Esophagus muscularis mucosa (tissue), 3 donors: ENCODE measurements around the gene COX7A1.

Source experiments
- POLR2A ChIP-seq: fragments of 450-650 bp; IDR thresholded peaks from one replicate; pipeline ENCODE4 v1.6.1; 2017; ENCODE audit warnings: antibody characterized with exemption, moderate library complexity, mild to moderate bottlenecking, low read depth
- POLR2AphosphoS5 ChIP-seq, 2 donors: sonication (generic); formaldehyde crosslinking; IDR thresholded peaks; one replicate each; pipeline ENCODE4 v1.6.1; 2017; ENCODE audit warnings: antibody characterized with exemption in 2 of 2
- TF ChIP-seq, protein P1 (sequence below), 3 experiments: fragments of 200-600 bp in 2 of 3; fragments of 450-650 bp in 1 of 3; sonication (generic) in 2 of 3; IDR thresholded peaks; one replicate each; pipeline ENCODE4 v1.5.1; 2017 to 2019; ENCODE audit warnings: antibody characterized with exemption in 3 of 3, mild to moderate bottlenecking in 2 of 3, moderate library complexity in 1 of 3

- TF ChIP-seq, protein P1, sequence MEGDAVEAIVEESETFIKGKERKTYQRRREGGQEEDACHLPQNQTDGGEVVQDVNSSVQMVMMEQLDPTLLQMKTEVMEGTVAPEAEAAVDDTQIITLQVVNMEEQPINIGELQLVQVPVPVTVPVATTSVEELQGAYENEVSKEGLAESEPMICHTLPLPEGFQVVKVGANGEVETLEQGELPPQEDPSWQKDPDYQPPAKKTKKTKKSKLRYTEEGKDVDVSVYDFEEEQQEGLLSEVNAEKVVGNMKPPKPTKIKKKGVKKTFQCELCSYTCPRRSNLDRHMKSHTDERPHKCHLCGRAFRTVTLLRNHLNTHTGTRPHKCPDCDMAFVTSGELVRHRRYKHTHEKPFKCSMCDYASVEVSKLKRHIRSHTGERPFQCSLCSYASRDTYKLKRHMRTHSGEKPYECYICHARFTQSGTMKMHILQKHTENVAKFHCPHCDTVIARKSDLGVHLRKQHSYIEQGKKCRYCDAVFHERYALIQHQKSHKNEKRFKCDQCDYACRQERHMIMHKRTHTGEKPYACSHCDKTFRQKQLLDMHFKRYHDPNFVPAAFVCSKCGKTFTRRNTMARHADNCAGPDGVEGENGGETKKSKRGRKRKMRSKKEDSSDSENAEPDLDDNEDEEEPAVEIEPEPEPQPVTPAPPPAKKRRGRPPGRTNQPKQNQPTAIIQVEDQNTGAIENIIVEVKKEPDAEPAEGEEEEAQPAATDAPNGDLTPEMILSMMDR (IDR thresholded peaks at IDR 0.05) = no peak
- TF ChIP-seq POLR2AphosphoS5 (IDR thresholded peaks at IDR 0.05) (no peak), POLR2A (no peak)
Observed at GRCh38 chr19:36142046-36142445, 10.2 kb downstream of the COX7A1 start.
